Nephron progenitor cell (in vitro differentiated cells): ENCODE results near the gene RPL35.
A peak's percentile ranks its signal among the peaks of the same experiment; 100 is the strongest.

Experiments used
- DNase-seq: peaks from one replicate; pipeline ENCODE4 v3.0.0; 2021
- H3K27ac Mint-ChIP-seq: 2 replicates; pipeline ENCODE4 v1.8.0; 2021; ENCODE audit warnings: mild to moderate bottlenecking, moderate library complexity, mixed read lengths
- H3K27me3 Mint-ChIP-seq: 2 replicates; pipeline ENCODE4 v1.8.0; 2021; ENCODE audit warnings: mild to moderate bottlenecking, low read depth, mixed read lengths; ENCODE audit not compliant: poor library complexity
- H3K36me3 Mint-ChIP-seq: 2 replicates; pipeline ENCODE4 v1.8.0; 2021; ENCODE audit warnings: low read depth, mixed read lengths
- H3K4me1 Mint-ChIP-seq: 2 replicates; pipeline ENCODE4 v1.8.0; 2021; ENCODE audit warnings: mixed read lengths
- H3K4me3 Mint-ChIP-seq: 2 replicates; pipeline ENCODE4 v1.8.0; 2021; ENCODE audit warnings: mild to moderate bottlenecking, moderate library complexity, mixed read lengths
- H3K9me3 Mint-ChIP-seq: 2 replicates; pipeline ENCODE4 v1.8.0; 2021; ENCODE audit warnings: mild to moderate bottlenecking, moderate library complexity, mixed read lengths
- CTCF ChIP-seq: fragments of 200-600 bp; sonication (generic); IDR thresholded peaks from 2 replicates; pipeline ENCODE4 v1.5.0; 2021; ENCODE audit warnings: antibody characterized with exemption

RPL35 gene

GRCh38 chr9:124835026-124835557 is 26.7 kb downstream of the RPL35 start:
- Mint-ChIP-seq H3K4me3 (no peak overlapping the region), H3K9me3 (no peaks in the 10 kb centered on the region), H3K4me1 (peaks cover 4% of the 10 kb centered on the region), H3K36me3 (no peaks in the 10 kb centered on the region), H3K27me3 (no peaks in the 10 kb centered on the region), H3K27ac (no peak overlapping the region)
- DNase-seq, result no peak
- no peak for TF ChIP-seq CTCF

GRCh38 chr9:124834591-124834990 is 27.2 kb downstream of the RPL35 start:
- H3K36me3 Mint-ChIP-seq, result no peaks in the 10 kb centered on the region
- no peaks in the 10 kb centered on the region for H3K27me3 Mint-ChIP-seq
- H3K9me3 Mint-ChIP-seq, result no peaks in the 10 kb centered on the region
- peaks cover 6% of the 10 kb centered on the region for H3K4me1 Mint-ChIP-seq
- no peak overlapping the region for H3K27ac Mint-ChIP-seq
- no peak for DNase-seq
- H3K4me3 Mint-ChIP-seq, result no peak overlapping the region
- no peak for TF ChIP-seq CTCF

- no peak overlapping the region for H3K4me3 Mint-ChIP-seq
- peaks cover 9% of the 10 kb centered on the region for H3K4me1 Mint-ChIP-seq
- H3K36me3 Mint-ChIP-seq, result no peaks in the 10 kb centered on the region
- H3K9me3 Mint-ChIP-seq, result no peaks in the 10 kb centered on the region
- no peak for TF ChIP-seq CTCF
- no peak overlapping the region for H3K27ac Mint-ChIP-seq
- DNase-seq, result no peak
- peaks cover 9% of the 10 kb centered on the region for H3K27me3 Mint-ChIP-seq
Observed at GRCh38 chr9:124831642-124832364, 30.0 kb downstream of the RPL35 start.

GRCh38 chr9:124830593-124830992 is 31.2 kb downstream of the RPL35 start:
- DNase-seq, result no peak
- TF ChIP-seq CTCF, result no peak
- Mint-ChIP-seq H3K27ac (no peak overlapping the region), H3K4me3 (no peak overlapping the region), H3K27me3 (peaks cover 9% of the 10 kb centered on the region), H3K36me3 (no peaks in the 10 kb centered on the region), H3K9me3 (peaks cover 8% of the 10 kb centered on the region), H3K4me1 (peaks cover 9% of the 10 kb centered on the region)

GRCh38 chr9:124829334-124829669 is 32.5 kb downstream of the RPL35 start:
- H3K9me3 Mint-ChIP-seq, result peaks cover 8% of the 10 kb centered on the region
- peak overlapping the region; percentile 25 for H3K27ac Mint-ChIP-seq
- no peak for DNase-seq
- no peak for TF ChIP-seq CTCF
- no peaks in the 10 kb centered on the region for H3K36me3 Mint-ChIP-seq
- no peak overlapping the region for H3K4me3 Mint-ChIP-seq
- H3K4me1 Mint-ChIP-seq, result peaks cover 9% of the 10 kb centered on the region
- peaks cover 10% of the 10 kb centered on the region for H3K27me3 Mint-ChIP-seq
